Measurements from ENCODE around the gene PTPRR.
A peak's percentile ranks its signal among the peaks of the same experiment; 100 is the strongest.
"Not testable (repeated sequence)": the region's sequence is repeated elsewhere in the genome, so short reads cannot be mapped to it uniquely, and the experiment has no call there.

Gene PTPRR

GRCh38 chr12:70741256-70741655 is 179.3 kb downstream of the PTPRR start:
- DNase-seq = no peak

GRCh38 chr12:70739756-70740155 is 180.8 kb downstream of the PTPRR start:
- DNase-seq = no peak

GRCh38 chr12:70736351-70737133 is 184.0 kb downstream of the PTPRR start:
- DNase-seq = no peak

- not testable (repeated sequence) for DNase-seq
Observed at GRCh38 chr12:70735197-70735596, 185.3 kb downstream of the PTPRR start.

GRCh38 chr12:70733385-70733784 is 187.2 kb downstream of the PTPRR start:
- peak; percentile 64 for DNase-seq

GRCh38 chr12:70732287-70732686 is 188.3 kb downstream of the PTPRR start:
- peak; percentile 28 for DNase-seq

- DNase-seq = no peak
Observed at GRCh38 chr12:70730675-70731180, 189.8 kb downstream of the PTPRR start.

- no peak for DNase-seq
Observed at GRCh38 chr12:70724444-70724843, 196.1 kb downstream of the PTPRR start.

GRCh38 chr12:70722584-70723343 is 197.8 kb downstream of the PTPRR start:
- DNase-seq = no peak

- no peak for DNase-seq
Observed at GRCh38 chr12:70721656-70722357, 198.7 kb downstream of the PTPRR start.

GRCh38 chr12:70721216-70721615 is 199.3 kb downstream of the PTPRR start:
- DNase-seq = no peak

- peak; percentile 42 for DNase-seq
Observed at GRCh38 chr12:70719672-70720420, 200.7 kb downstream of the PTPRR start.

- DNase-seq = no peak
Observed at GRCh38 chr12:70719071-70719470, 201.5 kb downstream of the PTPRR start.

GRCh38 chr12:70711831-70712230 is 208.7 kb downstream of the PTPRR start:
- DNase-seq = no peak

- no peak for DNase-seq
Observed at GRCh38 chr12:70709022-70709421, 211.5 kb downstream of the PTPRR start.

GRCh38 chr12:70706611-70707010 is 213.9 kb downstream of the PTPRR start:
- DNase-seq = no peak

- DNase-seq = no peak
Observed at GRCh38 chr12:70698345-70698744, 222.2 kb downstream of the PTPRR start.

- no peak for DNase-seq
Observed at GRCh38 chr12:70695361-70696023, 225.0 kb downstream of the PTPRR start.

- DNase-seq = no peak
Observed at GRCh38 chr12:70692681-70693288, 227.8 kb downstream of the PTPRR start.

GRCh38 chr12:70691018-70691672 is 229.4 kb downstream of the PTPRR start:
- DNase-seq = no peak

- DNase-seq = no peak
Observed at GRCh38 chr12:70686907-70687306, 233.6 kb downstream of the PTPRR start.

Data from NCI-H1092 (cell line).